ENCODE data around the gene TGM6. TPM values are rescaled to one million over a fixed set of nuclear protein-coding genes. Genes with fewer than 3 reads are reported as not detected.

TGM6 gene
- polyA plus RNA-seq, 3 donors, result not detected

- Histone ChIP-seq H3K9ac (ENCODE audit: insufficient read depth, low read length, poor library complexity, severe bottlenecking) (no peak overlapping the region), H3K4me3 (replicated peaks in 1 of 3; ENCODE audit: low read depth in 2 of 3, low read length in 3 of 3) (no peak overlapping the region), H4K20me1 (ENCODE audit: insufficient read depth, low read length) (no peaks in the 10 kb centered on the region), H2AFZ (ENCODE audit: insufficient read depth, low read depth, low read length, poor library complexity, severe bottlenecking) (no peak overlapping the region), H3K27ac (ENCODE audit: low read depth in 1 of 2, low read length in 2 of 2) (no peak overlapping the region), H3K4me1 (ENCODE audit: control insufficient read depth in 1 of 2, insufficient read depth in 2 of 2, low read length in 2 of 2) (no peaks in the 10 kb centered on the region), H3K36me3 (replicated peaks in 1 of 2; ENCODE audit: control insufficient read depth in 1 of 2, insufficient read depth in 2 of 2, low read length in 2 of 2) (peaks cover 0 to 18% of the 10 kb centered on the region in 2 donors), H3K79me2 (ENCODE audit: insufficient read depth, low read length) (no peaks in the 10 kb centered on the region), H3K4me2 (replicated peaks; ENCODE audit: extremely low read depth, low read length, poor library complexity, severe bottlenecking) (no peak overlapping the region), H3K27me3 (ENCODE audit: control insufficient read depth in 2 of 2, insufficient read depth in 2 of 2, low read length in 2 of 2) (no peaks in the 10 kb centered on the region), H3K9me3 (replicated peaks in 1 of 2; ENCODE audit: control insufficient read depth in 1 of 2, insufficient read depth in 1 of 2, low read length in 2 of 2) (peaks cover 4 to 5% of the 10 kb centered on the region in 2 donors)
- peaks cover 13 to 23% of the 10 kb centered on the region in 2 donors for H3K36me3 Mint-ChIP-seq
- 91% methylated on average over 2 of the region's 5 CpGs for WGBS (ENCODE audit: insufficient coverage)
- no peak overlapping the region for H3K27ac Mint-ChIP-seq
- no peak overlapping the region for H3K4me3 Mint-ChIP-seq
- no peak for TF ChIP-seq CTCF (IDR thresholded peaks at IDR 0.05)
- H3K9me3 Mint-ChIP-seq, result peaks cover 2 to 12% (median 8%) of the 10 kb centered on the region in 7 donors
- H3K4me1 Mint-ChIP-seq, result no peaks in the 10 kb centered on the region
- no peak for DNase-seq
- intact Hi-C loops (cut with micrococcal nuclease), result no loop called here
- H3K27me3 Mint-ChIP-seq (ENCODE audit: low read depth in 3 of 3), result peaks cover 0 to 1% (median 0%) of the 10 kb centered on the region in 3 donors
These were observed 96.3 kb downstream of the TGM6 start for GRCh38 chr20:2476742-2477615.

DNA sequence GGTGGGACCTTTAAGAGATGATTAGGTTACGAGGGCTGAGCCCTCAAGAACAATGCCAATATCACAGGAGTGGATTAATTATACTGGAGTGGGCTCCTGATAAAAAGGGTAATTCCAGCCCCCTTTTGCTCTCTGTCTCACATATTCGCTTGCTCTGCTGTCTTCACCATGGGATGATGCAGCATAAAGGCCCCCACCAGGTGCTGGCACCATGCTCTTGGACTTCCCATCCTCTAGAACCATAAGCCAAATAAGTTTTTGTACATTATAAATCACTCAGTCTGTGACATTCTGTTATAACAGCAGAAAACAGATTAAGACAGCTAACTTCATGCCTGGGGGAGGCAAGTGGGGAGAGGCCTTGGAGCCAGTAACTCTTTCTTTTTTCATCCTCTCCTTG lies 99.7 kb downstream of the TGM6 start:
- no peaks in the 10 kb centered on the region for H3K4me1 ChIP-seq (ENCODE audit: control insufficient read depth in 1 of 2, insufficient read depth in 2 of 2, low read length in 2 of 2)
- intact Hi-C loops (cut with micrococcal nuclease), result no loop called here
- Mint-ChIP-seq H3K27me3 (ENCODE audit: low read depth in 3 of 3) (peaks cover 0 to 1% (median 0%) of the 10 kb centered on the region in 3 donors), H3K36me3 (peaks cover 38 to 52% of the 10 kb centered on the region in 2 donors), H3K9me3 (peaks cover 2 to 12% (median 8%) of the 10 kb centered on the region in 7 donors), H3K27ac (no peak overlapping the region), H3K4me1 (no peaks in the 10 kb centered on the region), H3K4me3 (no peak overlapping the region)
- H3K9ac ChIP-seq (ENCODE audit: insufficient read depth, low read length, poor library complexity, severe bottlenecking), result no peak overlapping the region
- H3K27me3 ChIP-seq (ENCODE audit: control insufficient read depth in 2 of 2, insufficient read depth in 2 of 2, low read length in 2 of 2), result no peaks in the 10 kb centered on the region
- no peak overlapping the region for H3K4me3 ChIP-seq (replicated peaks in 1 of 3; ENCODE audit: low read depth in 2 of 3, low read length in 3 of 3)
- no peak overlapping the region for H3K4me2 ChIP-seq (replicated peaks; ENCODE audit: extremely low read depth, low read length, poor library complexity, severe bottlenecking)
- H3K36me3 ChIP-seq (replicated peaks in 1 of 2; ENCODE audit: control insufficient read depth in 1 of 2, insufficient read depth in 2 of 2, low read length in 2 of 2), result peaks cover 11 to 52% of the 10 kb centered on the region in 2 donors
- H3K79me2 ChIP-seq (ENCODE audit: insufficient read depth, low read length), result no peaks in the 10 kb centered on the region
- H4K20me1 ChIP-seq (ENCODE audit: insufficient read depth, low read length), result no peaks in the 10 kb centered on the region
- H3K27ac ChIP-seq (ENCODE audit: low read depth in 1 of 2, low read length in 2 of 2), result no peak overlapping the region
- no peak overlapping the region for H2AFZ ChIP-seq (ENCODE audit: insufficient read depth, low read depth, low read length, poor library complexity, severe bottlenecking)
- WGBS (ENCODE audit: insufficient coverage), result no CpG with 5 or more reads among the region's 2 CpGs
- no peak for DNase-seq
- peaks cover 4 to 5% of the 10 kb centered on the region in 2 donors for H3K9me3 ChIP-seq (replicated peaks in 1 of 2; ENCODE audit: control insufficient read depth in 1 of 2, insufficient read depth in 1 of 2, low read length in 2 of 2)
- TF ChIP-seq CTCF (IDR thresholded peaks at IDR 0.05), result no peak

Small RNA genes lying within 50 kb of the gene (small RNA-seq; reads per million reads assigned to genes)
- gene RF00019 (ENCODE audit: insufficient read length, low read depth), result not detected

Other genes with a start within 250 kb of the TGM6 start
- gene TGM3, start 84.9 kb upstream of the TGM6 start, polyA plus RNA-seq, result not detected
- gene SNRPB, start 89.9 kb downstream of the TGM6 start, polyA plus RNA-seq, result 100 to 1,000 TPM; 136 to 213 (median 183) TPM
- 1 to 10 TPM; 1.3 to 6.7 (median 1.3) TPM for gene ZNF343, start 128.0 kb downstream of the TGM6 start, polyA plus RNA-seq
- not detected for gene TMC2, start 155.7 kb downstream of the TGM6 start, polyA plus RNA-seq